GM12878 (cell line): ENCODE results near the gene CNR2. TPM values are rescaled to one million over a fixed set of nuclear protein-coding genes. Genes with fewer than 3 reads are reported as not detected.

Source experiments
- ATAC-seq: fragments of 200-7000 bp; cut with Tn5 transposase; 3 replicates; pipeline ENCODE4 v1.9.1; 2020; ENCODE audit warnings: mild to moderate bottlenecking, moderate library complexity
- BruUV-seq: library from RNA; stranded (reverse); fragments of 400-500 nt; replicated peaks from 2 replicates; lab custom pipeline; 2021; lab: Mats Ljungman, UMichigan
- CTCF ChIA-PET: fragments of 300-600 bp; sonication (Branson Sonifier 250); formaldehyde crosslinking; extraction: SDS; loops from one replicate; lab custom pipeline; 2021; ENCODE audit warnings: inconsistent platforms; lab: Yijun Ruan, JAX
- POLR2A ChIA-PET: fragments of 350-600 bp; formaldehyde crosslinking; extraction: SDS; loops from one replicate; lab custom pipeline; 2021; ENCODE audit warnings: inconsistent platforms; lab: Charles Lee
- RAD21 ChIA-PET: fragments of 300-600 bp; sonication (Branson Sonifier 250); formaldehyde crosslinking; loops from one replicate; lab custom pipeline; 2023; ENCODE audit warnings: antibody characterized with exemption; ENCODE audit not compliant: unreplicated experiment; lab: Charles Lee
- SMC1A ChIA-PET: fragments of 300-600 bp; sonication (Branson Sonifier 250); formaldehyde crosslinking; loops from one replicate; lab custom pipeline; 2023; ENCODE audit not compliant: unreplicated experiment, uncharacterized antibody; lab: Charles Lee
- DNase-seq: peaks from one replicate; pipeline ENCODE4 v3.0.0-alpha.2; 2011; ENCODE audit warnings: low read depth, low spot score
- FAIRE-seq: peaks from 3 replicates; lab custom pipeline; 2011; peaks lifted over from hg19 to GRCh38; lab: Jason Lieb, UNC
- H2AFZ ChIP-seq: 2 replicates; pipeline ENCODE4 v1.6.0; 2011; ENCODE audit warnings: low read depth, low read length, control low read depth; ENCODE audit not compliant: control insufficient read depth
- H3K27ac ChIP-seq: 2 replicates; pipeline ENCODE4 v1.5.1; 2011; ENCODE audit warnings: control low read depth; ENCODE audit not compliant: control insufficient read depth, insufficient read depth
- H3K27me3 ChIP-seq, 2 experiments: replicated peaks in 1 of 2; 2 replicates each; pipeline versions ENCODE4 v1.6.0 to v1.6.1; 2011; ENCODE audit warnings: low read length in 1 of 2; ENCODE audit not compliant: control insufficient read depth in 2 of 2, insufficient read depth in 2 of 2
- H3K36me3 ChIP-seq, 2 experiments: 2 replicates each; pipeline ENCODE4 v1.5.1; 2011; ENCODE audit warnings: low read length in 1 of 2; ENCODE audit not compliant: control insufficient read depth in 2 of 2, insufficient read depth in 2 of 2
- H3K4me1 ChIP-seq: 2 replicates; pipeline ENCODE4 v1.6.1; 2011; ENCODE audit warnings: mild to moderate bottlenecking, low read length, moderate library complexity, mixed read lengths; ENCODE audit not compliant: control insufficient read depth, insufficient read depth
- H3K4me2 ChIP-seq: 2 replicates; pipeline ENCODE4 v1.6.0; 2011; ENCODE audit warnings: control low read depth; ENCODE audit not compliant: control insufficient read depth, insufficient read depth
- H3K4me3 ChIP-seq: fragments of 200-600 bp; sonication (generic); 2 replicates; pipeline ENCODE4 v1.5.1; 2016
- H3K79me2 ChIP-seq: 2 replicates; pipeline ENCODE4 v1.6.0; 2011; ENCODE audit warnings: low read length; ENCODE audit not compliant: control insufficient read depth, insufficient read depth
- H3K9ac ChIP-seq: 2 replicates; pipeline ENCODE4 v1.8.0; 2011; ENCODE audit warnings: low read length, control low read depth, mixed read lengths; ENCODE audit not compliant: control insufficient read depth, insufficient read depth
- H3K9me3 ChIP-seq: replicated peaks from 3 replicates; pipeline ENCODE4 v1.5.1; 2011; ENCODE audit warnings: mild to moderate bottlenecking, low read length; ENCODE audit not compliant: control insufficient read depth, insufficient read depth
- H4K20me1 ChIP-seq: 2 replicates; pipeline ENCODE4 v1.6.0; 2011; ENCODE audit not compliant: control insufficient read depth, insufficient read depth
- BACH1 ChIP-seq: fragments of 450-650 bp; IDR thresholded peaks from 2 replicates; pipeline ENCODE4 v1.6.1; 2017; ENCODE audit warnings: mild to moderate bottlenecking, borderline replicate concordance
- MXI1 ChIP-seq: fragments of 150-350 bp; IDR thresholded peaks from 2 replicates; pipeline ENCODE4 v1.6.1; 2011; ENCODE audit warnings: low read depth, mild to moderate bottlenecking, inconsistent platforms, low read length, improper control_type of control experiment
- NR2C1 ChIP-seq: fragments of 450-650 bp; IDR thresholded peaks from 2 replicates; pipeline ENCODE4 v1.6.1; 2017; ENCODE audit warnings: antibody characterized with exemption, mild to moderate bottlenecking, moderate library complexity
- RB1 ChIP-seq: fragments of 450-650 bp; formaldehyde crosslinking; IDR thresholded peaks from 2 replicates; pipeline ENCODE4 v1.6.1; 2017; ENCODE audit warnings: mild to moderate bottlenecking, borderline replicate concordance
- WRNIP1 ChIP-seq: IDR thresholded peaks from 2 replicates; pipeline ENCODE4 v1.6.1; 2011; ENCODE audit warnings: low read depth, low read length, improper control_type of control experiment, borderline replicate concordance
- WGBS: methylation state at CpG from one replicate; pipeline ENCODE4 v1.1.6; 2016; ENCODE audit warnings: low lambda C conversion rate; ENCODE audit not compliant: insufficient replicate concordance, insufficient coverage; ENCODE audit errors: missing lambda C conversion rate; 5-methylcytosine and 5-hydroxymethylcytosine counted together
- in situ Hi-C: fragments of 300-500 bp; cut with MboI; formaldehyde crosslinking; loops from 9 replicates; pipeline ENCODE4 v1.14.3; 2018; ENCODE audit warnings: mixed read lengths
- intact Hi-C: fragments of 100-400 bp; cut with micrococcal nuclease; formaldehyde crosslinking; loops from one replicate; pipeline ENCODE4 v1.14.2; 2022; ENCODE audit not compliant: unreplicated experiment
- polyA plus RNA-seq, 11 experiments: library from polyadenylated mRNA; depleted of rRNA in 4 of 11; unstranded in 6 of 11; stranded (reverse) in 5 of 11; fragments of >200 nt; fragmentation: Nextera tagmentation in 4 of 11; fragmentation: Illumina TruSeq in 1 of 11; extraction: Ambion mirVana in 4 of 11; extraction: Trizol in 1 of 11; gene quantifications; 1 replicate in 1 of 11; 2 replicates in 10 of 11; pipeline versions ENCODE4 v1.2.1 to v1.2.3, GENCODE V29; 2011 to 2016; ENCODE audit warnings: inconsistent platforms in 2 of 11, missing spikeins in 2 of 11, low read depth in 1 of 11
- total RNA-seq, 4 experiments: library from RNA; depleted of rRNA in 3 of 4; stranded (reverse); fragments of >200 nt in 3 of 4; fragmentation: Illumina TruSeq in 1 of 4; extraction: Trizol in 1 of 4; gene quantifications; 2 replicates each; pipeline versions ENCODE4 v1.2.1 to v1.2.3, GENCODE V29; 2013 to 2021
- TF ChIP-seq, protein P1 (sequence below): IDR thresholded peaks from 2 replicates; pipeline ENCODE4 v1.6.1; 2012; ENCODE audit warnings: low read depth, low read length, improper control_type of control experiment

CNR2 gene
- total and polyA plus RNA-seq, 10 of the 15 experiments (the other 5 are each of a cell fraction or from before 2014, with no cell fraction given) = 0.46 to 19.8 (median 12.2) TPM

- no TSS peak for BruUV-seq
- Histone ChIP-seq H3K36me3 (peaks cover 0 to 16% of the 10 kb centered on the region in 2 experiments; a peak in 1 of 4 replicates), H3K4me1 (peaks cover 7% of the 10 kb centered on the region), H3K4me2 (no peak overlapping the region), H4K20me1 (no peaks in the 10 kb centered on the region), H3K9me3 (peaks cover 18% of the 10 kb centered on the region), H2AFZ (no peak overlapping the region), H3K27me3 (no peaks in the 10 kb centered on the region), H3K79me2 (peaks cover 15% of the 10 kb centered on the region), H3K27ac (no peak overlapping the region), H3K9ac (no peak overlapping the region), H3K4me3 (no peak overlapping the region)
- TF ChIP-seq NR2C1 (no peak), MXI1 (no peak), RB1 (no peak), BACH1 (no peak), WRNIP1 (no peak)
- TF ChIP-seq, protein P1, sequence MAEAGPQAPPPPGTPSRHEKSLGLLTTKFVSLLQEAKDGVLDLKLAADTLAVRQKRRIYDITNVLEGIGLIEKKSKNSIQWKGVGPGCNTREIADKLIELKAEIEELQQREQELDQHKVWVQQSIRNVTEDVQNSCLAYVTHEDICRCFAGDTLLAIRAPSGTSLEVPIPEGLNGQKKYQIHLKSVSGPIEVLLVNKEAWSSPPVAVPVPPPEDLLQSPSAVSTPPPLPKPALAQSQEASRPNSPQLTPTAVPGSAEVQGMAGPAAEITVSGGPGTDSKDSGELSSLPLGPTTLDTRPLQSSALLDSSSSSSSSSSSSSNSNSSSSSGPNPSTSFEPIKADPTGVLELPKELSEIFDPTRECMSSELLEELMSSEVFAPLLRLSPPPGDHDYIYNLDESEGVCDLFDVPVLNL = no peak
- intact Hi-C loops (no loop called here), in situ Hi-C loops (no loop called here)
- CTCF ChIA-PET = interaction anchor here (0.8 to 1.1 kb wide), 3 partner anchors 15 to 73 kb away, joined by 3 to 4 read pairs (median 3); no protein-coding TSS in a partner anchor
- FAIRE-seq (no peak), DNase-seq (no peak), ATAC-seq (no peak)
- WGBS = 75% methylated on average over 4 of the region's 4 CpGs
- SMC1A ChIA-PET = interaction anchor here (1.2 to 1.5 kb wide), 3 partner anchors 13 to 34 kb away, joined by 3 to 5 read pairs (median 3); partner anchors contain the start of gene CNR2
- RAD21 ChIA-PET = no interaction called here
- POLR2A ChIA-PET = interaction anchor here (0.6 kb wide), 2 partner anchors 54 to 253 kb away, joined by 3 to 4 read pairs; no protein-coding TSS in a partner anchor
Observed at GRCh38 chr1:23882746-23883145, 30.4 kb downstream of the CNR2 start.
